ENCODE results near the gene ASB16.
A peak's percentile ranks its signal among the peaks of the same experiment; 100 is the strongest.

ASB16 gene

GRCh38 chr17:44213403-44214229, 43.1 kb downstream of the ASB16 start:
- Mint-ChIP-seq H3K4me3 (no peak overlapping the region), H3K4me1 (peaks cover 66% of the 10 kb centered on the region), H3K36me3 (peaks cover 71% of the 10 kb centered on the region), H3K27ac (peak overlapping the region; percentile 88), H3K27me3 (no peaks in the 10 kb centered on the region), H3K9me3 (no peaks in the 10 kb centered on the region)
- DNase-seq: no peak
- CTCF ChIA-PET: interaction anchor here (0.9 to 4.8 kb wide), 4 partner anchors 9 to 132 kb away, joined by 3 to 47 read pairs (median 3); partner anchors contain the start of gene GRN

GRCh38 chr17:44214230-44214494, 43.7 kb downstream of the ASB16 start:
- no peaks in the 10 kb centered on the region for H3K27me3 Mint-ChIP-seq
- H3K27ac Mint-ChIP-seq: peak overlapping the region; percentile 88
- DNase-seq: no peak
- peaks cover 67% of the 10 kb centered on the region for H3K36me3 Mint-ChIP-seq
- peaks cover 64% of the 10 kb centered on the region for H3K4me1 Mint-ChIP-seq
- H3K9me3 Mint-ChIP-seq: no peaks in the 10 kb centered on the region
- CTCF ChIA-PET: interaction anchor here (0.9 to 1.0 kb wide), 2 partner anchors 10 to 131 kb away, joined by 3 read pairs; partner anchors contain the start of gene GRN
- H3K4me3 Mint-ChIP-seq: no peak overlapping the region

- H3K27me3 Mint-ChIP-seq: no peaks in the 10 kb centered on the region
- H3K4me1 Mint-ChIP-seq: peaks cover 60% of the 10 kb centered on the region
- H3K27ac Mint-ChIP-seq: peak overlapping the region; percentile 88
- DNase-seq: no peak
- peak overlapping the region; percentile 88 for H3K4me3 Mint-ChIP-seq
- CTCF ChIA-PET: no interaction called here
- H3K36me3 Mint-ChIP-seq: peaks cover 61% of the 10 kb centered on the region
- H3K9me3 Mint-ChIP-seq: no peaks in the 10 kb centered on the region
These were observed 44.4 kb downstream of the ASB16 start for GRCh38 chr17:44214896-44215295.

- Mint-ChIP-seq H3K27me3 (peaks cover under 1% of the 10 kb centered on the region), H3K9me3 (no peaks in the 10 kb centered on the region), H3K4me1 (peaks cover 52% of the 10 kb centered on the region), H3K36me3 (peaks cover 61% of the 10 kb centered on the region), H3K27ac (peak overlapping the region; percentile 88), H3K4me3 (peak overlapping the region; percentile 88)
- CTCF ChIA-PET: interaction anchor here (1.2 to 3.1 kb wide), 6 partner anchors 10 to 129 kb away, joined by 4 to 23 read pairs (median 8); partner anchors contain the start of genes ATXN7L3 and GRN
- peak; percentile 74 for DNase-seq
These were observed 45.7 kb downstream of the ASB16 start for GRCh38 chr17:44216173-44216572.

- Mint-ChIP-seq H3K36me3 (peaks cover 56% of the 10 kb centered on the region), H3K27me3 (peaks cover 6% of the 10 kb centered on the region), H3K27ac (peak overlapping the region; percentile 88), H3K4me1 (peaks cover 48% of the 10 kb centered on the region), H3K9me3 (no peaks in the 10 kb centered on the region), H3K4me3 (peak overlapping the region; percentile 88)
- CTCF ChIA-PET: interaction anchor here (1.1 to 3.1 kb wide), 8 partner anchors 10 to 135 kb away, joined by 3 to 23 read pairs (median 7); partner anchors contain the start of genes ATXN7L3 and GRN
- peak; percentile 33 for DNase-seq
These were observed 46.2 kb downstream of the ASB16 start for GRCh38 chr17:44216694-44217093.

GRCh38 chr17:44217738-44218343, 47.3 kb downstream of the ASB16 start:
- H3K4me1 Mint-ChIP-seq: peaks cover 54% of the 10 kb centered on the region
- CTCF ChIA-PET: interaction anchor here (1.0 to 3.1 kb wide), 9 partner anchors 8 to 134 kb away, joined by 3 to 23 read pairs (median 6); partner anchors contain the start of gene GRN
- H3K9me3 Mint-ChIP-seq: no peaks in the 10 kb centered on the region
- peaks cover 56% of the 10 kb centered on the region for H3K36me3 Mint-ChIP-seq
- no peak for DNase-seq
- H3K27me3 Mint-ChIP-seq: peaks cover 7% of the 10 kb centered on the region
- H3K27ac Mint-ChIP-seq: peak overlapping the region; percentile 88
- H3K4me3 Mint-ChIP-seq: peak overlapping the region; percentile 88

- H3K27ac Mint-ChIP-seq: peak overlapping the region; percentile 88
- H3K4me1 Mint-ChIP-seq: peaks cover 48% of the 10 kb centered on the region
- peak overlapping the region; percentile 88 for H3K4me3 Mint-ChIP-seq
- DNase-seq: peak; percentile 88
- H3K36me3 Mint-ChIP-seq: peaks cover 51% of the 10 kb centered on the region
- H3K27me3 Mint-ChIP-seq: peaks cover 7% of the 10 kb centered on the region
- CTCF ChIA-PET: interaction anchor here (1.0 to 3.1 kb wide), 5 partner anchors 9 to 134 kb away, joined by 3 to 23 read pairs (median 8); no protein-coding TSS in a partner anchor
- H3K9me3 Mint-ChIP-seq: no peaks in the 10 kb centered on the region
These were observed 48.0 kb downstream of the ASB16 start for GRCh38 chr17:44218344-44219107.

- Mint-ChIP-seq H3K4me3 (peak overlapping the region; percentile 41), H3K36me3 (peaks cover 45% of the 10 kb centered on the region), H3K27ac (peak overlapping the region; percentile 78), H3K4me1 (peaks cover 42% of the 10 kb centered on the region), H3K27me3 (peaks cover 7% of the 10 kb centered on the region), H3K9me3 (no peaks in the 10 kb centered on the region)
- DNase-seq: peak; percentile 76
- CTCF ChIA-PET: interaction anchor here (1.8 to 3.1 kb wide), 2 partner anchors 9 kb away, joined by 8 to 18 read pairs; no protein-coding TSS in a partner anchor
These were observed 48.7 kb downstream of the ASB16 start for GRCh38 chr17:44219108-44219615.

- Mint-ChIP-seq H3K9me3 (no peaks in the 10 kb centered on the region), H3K27ac (peak within 1 kb of the TSS; percentile 97), H3K36me3 (peaks cover 39% of the 10 kb centered on the region), H3K4me3 (peak within 1 kb of the TSS; percentile 90), H3K4me1 (peaks cover 37% of the 10 kb centered on the region), H3K27me3 (peaks cover 7% of the 10 kb centered on the region)
- peak; percentile 79 for DNase-seq
- CTCF ChIA-PET: interaction anchor here (1.5 to 3.1 kb wide), 2 partner anchors 10 to 13 kb away, joined by 3 to 18 read pairs; no protein-coding TSS in a partner anchor
These were observed 49.2 kb downstream of the ASB16 start, which contains the start of gene UBTF for GRCh38 chr17:44219616-44220212. Gene UBTF (minus strand): TSS chr17:44219675. CDS start chr17:44218229, 1,446 bp downstream.

GRCh38 chr17:44220213-44221083, 49.9 kb downstream of the ASB16 start:
- H3K27ac Mint-ChIP-seq: peak overlapping the region; percentile 97
- DNase-seq: peak; percentile 70
- H3K36me3 Mint-ChIP-seq: peaks cover 32% of the 10 kb centered on the region
- H3K9me3 Mint-ChIP-seq: no peaks in the 10 kb centered on the region
- H3K4me3 Mint-ChIP-seq: peak overlapping the region; percentile 90
- H3K27me3 Mint-ChIP-seq: peaks cover 7% of the 10 kb centered on the region
- CTCF ChIA-PET: interaction anchor here (1.1 to 3.1 kb wide), 4 partner anchors 10 to 125 kb away, joined by 3 to 18 read pairs (median 8); partner anchors contain the start of gene GRN
- peaks cover 29% of the 10 kb centered on the region for H3K4me1 Mint-ChIP-seq

GRCh38 chr17:44221084-44221861, 50.8 kb downstream of the ASB16 start:
- Mint-ChIP-seq H3K27me3 (peaks cover 7% of the 10 kb centered on the region), H3K36me3 (peaks cover 24% of the 10 kb centered on the region), H3K9me3 (no peaks in the 10 kb centered on the region), H3K4me1 (peaks cover 21% of the 10 kb centered on the region), H3K4me3 (peak overlapping the region; percentile 90), H3K27ac (peak overlapping the region; percentile 94)
- DNase-seq: peak; percentile 81
- CTCF ChIA-PET: interaction anchor here (0.7 to 3.1 kb wide), 7 partner anchors 9 to 129 kb away, joined by 3 to 18 read pairs (median 4); partner anchors contain the start of gene GRN

GRCh38 chr17:44221862-44222111, 51.3 kb downstream of the ASB16 start:
- Mint-ChIP-seq H3K27me3 (peaks cover 7% of the 10 kb centered on the region), H3K4me3 (peak overlapping the region; percentile 90), H3K4me1 (peaks cover 16% of the 10 kb centered on the region), H3K36me3 (peaks cover 18% of the 10 kb centered on the region), H3K9me3 (no peaks in the 10 kb centered on the region), H3K27ac (peak overlapping the region; percentile 94)
- CTCF ChIA-PET: interaction anchor here (0.6 to 3.1 kb wide), 7 partner anchors 9 to 1808 kb away, joined by 3 to 18 read pairs (median 4); partner anchors contain the start of gene GRN
- no peak for DNase-seq

All from activated naive CD4-positive, alpha-beta T cell treated with anti-CD3 and anti-CD28 coated beads, Interleukin-2, amount 10 ng/mL, durations not matched to agents 7 days and 5 days (primary cell).